ENCODE measurements around the gene SMARCAL1. TPM values are rescaled to one million over a fixed set of nuclear protein-coding genes. Genes with fewer than 3 reads are reported as not detected.

SMARCAL1 gene
- total and polyA plus RNA-seq, 2 of the 13 experiments (the other 11 are each of a cell fraction or from before 2014, with no cell fraction given) = 12.7 to 21.3 TPM

GRCh38 chr2:216502381-216503158, 90.3 kb downstream of the SMARCAL1 start (continued):
- TF ChIP-seq ZNF292 (CRISPR knock-in tag; IDR thresholded peaks at IDR 0.05; ENCODE audit: borderline replicate concordance, low read depth) (no peak), ATAD3A (CRISPR knock-in tag; IDR thresholded peaks at IDR 0.05) (no peak), ZNF337 (CRISPR knock-in tag; IDR thresholded peaks at IDR 0.05; ENCODE audit: borderline replicate concordance, low read depth) (no peak), FUBP1 (CRISPR knock-in tag; IDR thresholded peaks at IDR 0.05; ENCODE audit: borderline replicate concordance) (no peak), NFIC (IDR thresholded peaks at IDR 0.05; ENCODE audit: low read length) (0 out of 2 replicates have a peak, but pooled peaks have one; percentile 24), MBD4 (IDR thresholded peaks at IDR 0.05; ENCODE audit: borderline replicate concordance, low read length) (peak; percentile 75; the same call in 1 of the 2 replicates), MAFF (IDR thresholded peaks at IDR 0.05; ENCODE audit: low read depth, low read length) (no peak), AGO2 (optimal IDR thresholded peaks at IDR 0.05; ENCODE audit: low read depth, low read length) (peak; percentile 41), ZNF777 (CRISPR knock-in tag; IDR thresholded peaks at IDR 0.05) (no peak), RBFOX2 (IDR thresholded peaks at IDR 0.05; ENCODE audit: low read depth, low read length) (peak; percentile 77), ZNF678 (CRISPR knock-in tag; IDR thresholded peaks at IDR 0.05) (no peak), HNRNPH1 (optimal IDR thresholded peaks at IDR 0.05; ENCODE audit: low read depth, low read length) (no peak), POLR2AphosphoS2 (IDR thresholded peaks at IDR 0.05; ENCODE audit: low read depth, low read length) (peak; percentile 36)
